OCI-M2 (cell line): ENCODE measurements around the gene PI4K2A.
A peak's percentile ranks its signal among the peaks of the same experiment; 100 is the strongest.
"Not testable (repeated sequence)": the region's sequence is repeated elsewhere in the genome, so short reads cannot be mapped to it uniquely, and the experiment has no call there.

ENCODE experiments used
- DNase-seq: peaks from one replicate; lab custom pipeline; 2025; ENCODE audit not compliant: unreplicated experiment; lab: John Stamatoyannopoulos, UW

The PI4K2A gene

DNA sequence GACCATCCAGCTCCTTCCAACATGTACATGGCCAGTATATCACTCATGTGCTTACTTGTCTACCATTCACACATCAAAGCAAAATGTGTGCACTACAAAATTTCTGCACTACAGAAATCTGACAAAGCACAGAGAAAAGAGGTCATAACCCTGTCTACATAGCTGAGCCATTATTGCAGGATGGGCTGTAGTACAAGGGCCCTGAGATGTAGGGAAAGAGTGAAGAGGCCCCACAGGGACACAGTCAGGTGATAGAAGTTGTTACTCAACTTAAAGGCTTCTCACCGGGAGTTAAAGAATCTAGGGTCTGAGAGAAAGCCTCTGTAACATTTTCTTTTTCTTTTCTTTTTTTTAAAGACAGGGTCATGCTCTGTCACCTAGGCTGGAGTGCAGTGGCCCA, 29.1 kb downstream of the PI4K2A start:
- no peak for DNase-seq

DNA sequence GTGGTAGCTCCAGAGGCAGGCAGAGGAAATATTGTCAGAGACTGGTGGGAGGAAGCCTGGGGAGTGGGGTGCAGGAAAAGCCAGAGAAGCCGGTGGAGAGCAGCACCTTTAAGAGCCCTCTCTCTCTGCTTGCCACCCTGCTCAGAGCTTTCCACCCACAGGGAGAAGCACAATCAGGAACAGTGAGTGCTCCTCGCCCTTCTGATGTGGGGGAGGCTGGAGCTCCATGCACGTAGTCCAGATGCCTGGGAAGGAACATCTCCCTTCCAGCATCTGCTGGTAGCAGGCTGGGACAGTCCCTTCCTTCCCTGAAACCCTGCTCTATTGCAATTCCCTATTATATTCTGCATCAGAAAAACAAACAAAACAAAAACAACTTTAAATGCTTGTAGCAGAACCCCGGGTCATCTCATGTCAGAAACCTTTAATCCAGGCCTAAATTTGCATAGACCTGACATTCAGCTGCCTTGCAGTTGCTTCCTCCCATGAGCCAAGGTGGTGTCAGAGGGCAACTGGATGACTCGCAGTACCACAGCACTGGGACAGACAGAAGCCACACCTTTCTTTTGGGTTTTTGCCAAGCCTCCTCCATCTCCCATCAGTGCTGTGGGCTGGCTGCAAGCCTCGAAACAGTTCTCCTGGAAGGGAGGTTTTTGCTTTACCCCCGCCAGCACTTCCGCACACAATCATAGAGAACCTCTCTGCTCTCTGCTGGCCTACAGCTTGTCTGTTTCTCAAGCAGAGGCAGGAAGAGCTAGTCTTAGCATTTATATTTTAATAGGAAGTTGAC, 33.5 kb downstream of the PI4K2A start:
- no peak for DNase-seq

- no peak for DNase-seq
These were observed 34.8 kb downstream of the PI4K2A start for GRCh38 chr10:97675222-97675621.

DNA sequence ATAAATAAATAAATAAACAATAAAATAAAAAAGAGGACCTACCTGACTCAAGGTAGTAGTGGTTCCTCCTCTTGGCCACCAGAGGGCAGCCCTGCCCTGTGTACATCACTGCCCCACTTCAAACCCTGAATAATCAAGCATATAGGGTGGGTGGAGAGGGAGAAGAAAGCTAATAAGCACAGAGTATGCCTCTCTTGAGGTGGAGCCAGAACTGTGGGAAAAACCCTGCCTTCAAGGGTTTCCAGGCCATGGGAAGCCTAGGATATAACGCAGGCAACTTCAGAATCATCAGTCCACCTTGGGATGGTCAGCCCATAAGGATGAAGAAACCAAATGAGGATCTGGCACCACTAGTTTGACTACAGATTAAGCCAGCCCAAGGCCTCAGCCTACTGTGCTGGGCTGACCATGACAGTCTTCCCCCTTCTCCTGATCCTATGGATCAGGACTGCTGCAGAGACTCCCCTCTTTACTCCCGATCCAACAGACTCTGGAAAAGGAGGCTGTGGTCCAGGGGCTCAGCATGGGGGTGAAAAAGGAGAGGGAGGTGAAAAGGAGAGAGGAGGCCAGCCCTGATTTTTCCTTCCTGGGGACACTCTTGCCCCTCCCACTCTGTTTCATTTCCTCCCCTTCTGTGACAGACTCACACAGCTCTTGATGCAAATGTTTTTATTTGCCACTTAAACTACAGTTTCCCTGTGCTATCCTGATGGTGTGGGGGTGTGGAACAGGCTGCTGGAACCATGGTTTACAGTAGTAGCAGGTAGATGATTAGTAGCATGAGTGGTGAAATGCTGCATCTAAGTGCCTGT, 36.5 kb downstream of the PI4K2A start:
- no peak for DNase-seq

GRCh38 chr10:97679594-97679993, 39.1 kb downstream of the PI4K2A start:
- no peak for DNase-seq

- DNase-seq = no peak
These were observed 41.6 kb downstream of the PI4K2A start for GRCh38 chr10:97682042-97682441.

DNA sequence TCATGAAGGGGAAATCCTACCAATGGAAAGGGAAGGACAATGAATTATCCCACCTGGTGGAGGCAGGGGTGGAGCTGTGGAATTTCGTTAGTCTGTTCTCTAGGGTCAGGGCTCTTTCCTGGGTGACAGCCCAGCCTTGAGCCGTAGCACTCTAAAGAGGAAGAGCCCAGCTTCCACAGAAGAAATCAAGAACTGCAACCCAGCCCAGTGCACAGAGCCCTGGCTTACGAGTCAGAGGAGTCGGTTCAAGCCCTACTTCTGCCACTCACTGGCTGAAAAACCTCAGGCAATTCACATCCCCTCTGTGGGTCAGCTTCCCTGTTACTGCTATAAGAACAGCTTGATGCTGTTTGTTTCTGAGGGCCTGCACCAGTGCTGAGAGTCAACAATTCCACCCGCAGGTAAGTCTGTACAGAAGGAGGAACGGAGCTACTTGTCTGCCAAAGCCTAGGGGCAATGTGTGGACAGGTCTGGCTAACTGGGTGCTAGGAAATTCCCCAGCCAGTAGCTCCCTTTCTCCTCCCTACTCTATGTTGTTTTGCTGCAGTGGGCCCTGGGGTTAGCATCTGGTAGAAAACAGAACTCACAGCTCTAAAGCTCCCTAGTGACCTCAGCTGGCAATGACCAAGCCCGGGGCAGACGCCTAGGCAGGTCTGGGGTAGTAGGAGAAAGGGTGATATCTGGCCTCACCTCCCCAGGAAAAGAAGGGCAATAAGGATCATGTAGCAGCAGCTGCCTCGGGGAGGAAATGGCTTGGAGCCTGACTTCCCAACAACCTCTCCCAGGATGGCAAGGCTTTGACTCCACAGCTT, 43.3 kb downstream of the PI4K2A start:
- no peak for DNase-seq

- not testable (repeated sequence) for DNase-seq
These were observed 43.9 kb downstream of the PI4K2A start for GRCh38 chr10:97684368-97684713.

- DNase-seq = no peak
These were observed 44.5 kb downstream of the PI4K2A start for GRCh38 chr10:97684866-97685394.

GRCh38 chr10:97685395-97685958, 45.0 kb downstream of the PI4K2A start:
- no peak for DNase-seq

DNA sequence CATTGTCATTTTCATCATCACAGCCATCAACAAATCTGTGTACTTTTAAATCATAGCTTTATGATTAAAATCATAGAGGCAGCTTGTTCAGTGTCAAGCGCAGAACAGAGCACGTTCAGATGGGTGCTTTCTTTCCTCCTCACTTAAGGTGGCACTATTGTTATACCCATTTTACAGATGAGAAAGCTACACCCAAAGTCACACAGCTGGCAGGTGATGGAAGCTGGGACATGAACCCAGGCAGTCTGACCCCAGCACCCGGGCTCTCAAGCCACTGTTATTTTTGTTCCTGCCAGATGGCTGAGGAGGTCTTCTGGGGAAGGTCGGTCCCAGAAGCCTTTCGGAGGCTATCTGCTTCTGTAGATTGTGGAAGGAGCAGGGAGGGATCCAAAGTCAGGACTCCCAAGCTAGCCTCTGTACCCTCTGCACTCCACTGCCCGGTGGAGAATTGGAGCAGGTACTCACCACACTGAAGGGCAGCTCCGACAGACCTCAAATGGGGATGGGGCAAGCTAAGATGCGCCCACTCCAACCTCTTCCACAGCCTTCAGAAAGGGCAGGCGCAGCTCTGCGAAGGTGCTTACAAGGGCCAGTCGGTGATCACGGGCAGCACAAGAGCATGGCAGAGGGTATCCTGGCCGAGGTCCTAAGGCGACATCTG, 46.0 kb downstream of the PI4K2A start:
- no peak for DNase-seq

- DNase-seq = peak; percentile 91
These were observed 46.7 kb downstream of the PI4K2A start, which contains the start of gene AVPI1 for GRCh38 chr10:97686962-97687784. TSS of gene AVPI1 (minus strand) at chr10:97687241. CDS start at chr10:97679905, 7,336 bp downstream.

DNA sequence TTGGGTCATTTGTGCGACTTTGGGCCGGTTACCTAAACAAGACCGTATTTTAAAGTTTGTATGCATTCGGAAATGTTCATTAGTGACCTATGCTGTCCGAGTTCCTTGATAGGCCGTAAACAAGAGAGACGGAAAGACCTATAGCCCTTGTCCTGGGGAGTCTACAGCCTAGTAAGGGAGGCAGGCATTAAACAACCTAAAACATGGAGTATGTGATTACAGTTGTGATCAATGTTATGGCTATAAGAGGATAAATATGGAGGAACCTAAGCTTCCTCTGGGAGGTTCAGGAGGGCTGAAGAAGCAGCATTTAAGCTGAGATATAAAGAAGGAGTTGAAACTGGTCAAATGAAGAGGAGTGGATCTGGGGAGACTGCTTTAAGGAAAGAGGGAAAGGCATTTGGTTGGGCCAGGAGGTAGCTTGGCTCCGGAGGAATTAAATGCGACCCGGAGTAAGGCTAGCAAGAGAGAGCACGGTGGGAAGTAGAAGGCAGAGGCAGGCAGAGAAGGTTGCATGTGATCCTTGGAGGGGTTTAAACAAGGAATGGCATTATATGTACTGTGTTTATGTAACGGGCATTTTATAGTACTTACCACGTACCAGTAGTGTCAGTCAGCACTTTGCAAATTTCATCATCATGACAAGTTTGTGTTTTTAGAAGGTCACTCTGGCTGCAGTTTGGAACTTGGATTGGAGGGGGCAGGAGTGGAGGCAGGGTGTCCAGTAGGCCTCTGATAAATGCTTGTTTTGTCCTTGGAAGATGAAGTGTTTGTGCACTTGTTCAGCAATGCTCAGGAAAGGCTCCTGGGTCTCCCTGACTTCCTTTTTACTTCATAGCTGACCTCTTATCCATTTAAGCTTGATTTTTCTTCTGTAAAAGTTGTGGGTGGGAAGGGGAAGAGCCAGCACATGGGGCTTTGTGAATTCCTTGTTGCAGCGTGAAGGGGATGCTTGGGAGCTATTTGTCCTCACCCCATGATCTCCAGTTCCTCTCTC, 47.6 kb downstream of the PI4K2A start:
- DNase-seq = no peak

GRCh38 chr10:97689559-97690020, 49.1 kb downstream of the PI4K2A start:
- peak; percentile 94 for DNase-seq

DNA sequence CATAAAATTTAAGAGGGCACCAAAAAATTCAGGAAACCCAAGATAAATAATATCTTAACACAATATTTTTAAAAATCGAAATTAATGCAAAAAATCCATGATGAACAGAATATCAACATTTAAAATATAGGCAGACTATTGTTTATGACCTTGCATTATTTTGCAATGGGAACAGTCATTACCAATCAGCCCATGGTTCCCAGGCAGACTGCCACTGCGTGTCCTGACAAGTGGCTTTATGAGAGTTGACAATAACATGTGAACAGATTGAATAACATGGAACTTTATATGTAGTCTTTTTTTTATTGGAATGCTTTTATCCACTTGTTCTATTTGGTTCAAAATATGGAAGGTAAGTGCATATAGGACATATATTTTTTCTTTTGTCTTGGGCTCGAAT, 49.7 kb downstream of the PI4K2A start:
- no peak for DNase-seq

DNA sequence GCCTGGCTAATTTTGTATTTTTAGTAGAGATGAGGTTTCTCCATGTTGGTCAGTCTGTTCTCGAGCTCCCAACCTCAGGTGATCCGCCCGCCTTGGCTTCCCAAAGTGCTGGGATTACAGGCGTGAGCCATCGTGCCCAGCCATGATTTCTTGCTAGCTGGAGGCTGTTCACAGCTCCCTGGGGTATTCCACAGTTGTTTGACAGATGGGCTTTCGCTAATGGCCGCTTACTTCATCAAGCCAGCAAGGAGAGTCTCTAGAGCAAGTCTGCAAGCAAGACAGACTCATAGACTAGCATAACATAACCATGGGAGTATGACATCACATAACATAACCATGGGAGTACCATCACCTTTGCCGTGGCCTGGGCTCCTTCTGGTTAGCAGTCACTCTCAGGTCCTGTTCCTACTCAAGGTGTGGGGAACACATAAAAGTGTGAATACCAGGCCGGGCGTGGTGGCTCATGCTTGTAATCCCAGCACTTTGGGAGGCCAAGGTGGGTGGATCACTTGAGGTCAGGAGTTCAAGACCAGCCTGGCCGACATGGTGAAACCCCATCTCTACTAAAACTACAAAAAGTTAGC, 57.7 kb downstream of the PI4K2A start:
- DNase-seq = not testable (repeated sequence)

GRCh38 chr10:97701438-97702069, 61.1 kb downstream of the PI4K2A start:
- peak; percentile 29 for DNase-seq
